GM23248 (cell line): Measurements from ENCODE around the gene ARAP1. TPM values are rescaled to one million over a fixed set of nuclear protein-coding genes. Genes with fewer than 3 reads are reported as not detected.

Source experiments
- DNase-seq: peaks from one replicate; pipeline ENCODE4 v3.0.0-alpha.2; 2015
- H2AFZ ChIP-seq: fragments of 200-600 bp; sonication (generic); 2 replicates; pipeline ENCODE4 v1.6.1; 2016; ENCODE audit warnings: antibody characterized with exemption
- H3F3A ChIP-seq: fragments of 200-600 bp; sonication (generic); 2 replicates; pipeline ENCODE4 v1.6.1; 2016; ENCODE audit warnings: mild to moderate bottlenecking, antibody characterized with exemption, mixed run types; ENCODE audit not compliant: insufficient read depth
- H3K27ac ChIP-seq: fragments of 200-600 bp; sonication (generic); 2 replicates; pipeline ENCODE4 v1.5.1; 2016; ENCODE audit warnings: mild to moderate bottlenecking
- H3K27me3 ChIP-seq: fragments of 200-600 bp; sonication (generic); replicated peaks from 2 replicates; pipeline ENCODE4 v1.6.1; 2016; ENCODE audit warnings: mild to moderate bottlenecking; ENCODE audit not compliant: insufficient read depth
- H3K36me3 ChIP-seq: fragments of 200-600 bp; sonication (generic); 2 replicates; pipeline ENCODE4 v1.6.1; 2016; ENCODE audit warnings: low read depth, mild to moderate bottlenecking
- H3K4me1 ChIP-seq: fragments of 200-600 bp; sonication (generic); 2 replicates; pipeline ENCODE4 v1.6.1; 2016; ENCODE audit warnings: mild to moderate bottlenecking; ENCODE audit not compliant: insufficient read depth
- H3K4me2 ChIP-seq: fragments of 200-600 bp; sonication (generic); one replicate; pipeline ENCODE4 v1.6.1; 2016; ENCODE audit warnings: mild to moderate bottlenecking; ENCODE audit not compliant: unreplicated experiment
- H3K4me3 ChIP-seq: fragments of 200-600 bp; sonication (generic); 2 replicates; pipeline ENCODE4 v1.5.1; 2016; ENCODE audit warnings: mild to moderate bottlenecking
- H3K79me2 ChIP-seq: fragments of 200-600 bp; sonication (generic); 2 replicates; pipeline ENCODE4 v1.6.1; 2016; ENCODE audit warnings: mild to moderate bottlenecking; ENCODE audit not compliant: insufficient read depth
- H3K9ac ChIP-seq: fragments of 200-600 bp; sonication (generic); 2 replicates; pipeline ENCODE4 v1.6.1; 2016; ENCODE audit warnings: mild to moderate bottlenecking
- H3K9me2 ChIP-seq: fragments of 200-600 bp; sonication (generic); 2 replicates; pipeline ENCODE4 v1.6.1; 2016; ENCODE audit warnings: mixed run types, mild to moderate bottlenecking, moderate library complexity; ENCODE audit not compliant: insufficient read depth
- H3K9me3 ChIP-seq: fragments of 200-600 bp; sonication (generic); one replicate; pipeline ENCODE4 v1.6.1; 2017; ENCODE audit warnings: low read depth
- H4K20me1 ChIP-seq: fragments of 200-600 bp; sonication (generic); 2 replicates; pipeline ENCODE4 v1.6.0; 2016; ENCODE audit not compliant: insufficient read depth
- EZH2 ChIP-seq: fragments of 200-600 bp; sonication (generic); IDR thresholded peaks from 2 replicates; pipeline ENCODE4 v1.6.1; 2018; ENCODE audit warnings: antibody characterized with exemption, mild to moderate bottlenecking; ENCODE audit not compliant: insufficient read depth, poor library complexity, severe bottlenecking
- EZH2phosphoT487 ChIP-seq: fragments of 200-600 bp; sonication (generic); IDR thresholded peaks from 2 replicates; pipeline ENCODE4 v1.6.1; 2018; ENCODE audit warnings: antibody characterized with exemption, moderate library complexity, mild to moderate bottlenecking, low read depth; ENCODE audit not compliant: insufficient read depth
- WGBS, 2 experiments: methylation state at CpG; one replicate each; pipeline ENCODE4 v1.1.6; 2015 to 2017; ENCODE audit warnings: low lambda C conversion rate in 2 of 2, low coverage in 1 of 2; ENCODE audit errors: missing lambda C conversion rate in 2 of 2; 5-methylcytosine and 5-hydroxymethylcytosine counted together
- in situ Hi-C: fragments of 300-500 bp; cut with MboI; formaldehyde crosslinking; loops from 2 replicates; pipeline ENCODE4 v1.15.0; 2020
- polyA plus RNA-seq: library from polyadenylated mRNA; unstranded; fragments of >200 nt; fragmentation: Nextera tagmentation; extraction: Ambion mirVana; gene quantifications from 2 replicates; pipeline ENCODE4 v1.2.1, GENCODE V29; 2016
- total RNA-seq: library from RNA; depleted of rRNA; stranded (reverse); fragments of >200 nt; shearing (Covaris generic); gene quantifications from 2 replicates; pipeline ENCODE4 v1.2.3, GENCODE V29; 2014

The ARAP1 gene
- total and polyA plus RNA-seq, 2 experiments from 2014 or later, result 41.5 to 73.9 TPM

DNA sequence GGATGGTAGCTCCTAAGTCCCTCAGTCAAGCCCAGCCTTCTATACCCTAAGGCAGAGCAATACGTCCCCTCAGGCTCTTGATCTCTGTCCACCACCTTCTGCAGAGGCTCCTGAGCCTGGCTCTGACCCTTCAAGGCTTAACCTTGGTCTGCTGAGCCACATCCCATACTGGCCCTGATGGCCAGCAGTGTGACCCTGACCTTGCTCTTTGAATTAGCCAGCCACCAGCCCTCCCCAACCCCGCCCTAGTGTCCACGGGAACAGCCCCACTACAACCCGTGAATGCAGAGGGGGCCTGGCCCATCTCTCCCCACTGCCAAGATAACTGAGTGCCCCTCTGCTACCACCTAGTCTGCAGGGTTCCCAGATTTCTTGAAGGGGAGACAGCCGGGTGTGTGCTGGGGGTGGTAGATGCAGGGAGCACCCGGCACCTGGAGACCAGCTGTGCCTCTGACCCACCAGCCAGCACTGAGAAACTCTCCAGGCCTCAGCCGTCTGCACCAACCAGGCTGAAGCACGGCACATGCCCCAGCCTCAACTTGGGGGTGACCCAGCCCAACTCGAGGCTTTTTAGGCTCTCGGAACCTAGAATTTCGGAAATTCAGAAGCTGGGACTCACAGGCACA, 6.2 kb downstream of the ARAP1 start:
- no peaks in the 10 kb centered on the region for H4K20me1 ChIP-seq
- H2AFZ ChIP-seq, result no peak overlapping the region

DNA sequence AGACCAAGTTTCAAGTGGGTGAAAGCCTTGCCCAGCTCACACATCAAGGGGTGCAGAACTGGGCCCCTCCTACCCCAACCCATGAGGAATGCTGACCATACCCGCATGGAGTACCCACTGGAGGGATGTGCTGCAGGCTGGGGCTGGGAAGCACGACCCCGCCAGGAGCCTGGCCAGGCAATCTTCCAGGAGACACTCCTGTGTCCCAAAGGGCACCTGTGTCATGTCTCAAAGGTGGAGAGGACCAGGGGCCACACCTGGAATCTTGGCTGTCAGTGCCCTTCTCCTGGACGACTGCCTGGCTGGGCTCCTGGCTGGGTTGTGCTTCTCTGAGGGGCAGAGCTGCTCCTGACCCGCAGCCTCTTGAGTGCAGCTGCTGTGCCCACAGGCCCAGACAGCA, 6.7 kb downstream of the ARAP1 start:
- no peaks in the 10 kb centered on the region for H3K36me3 ChIP-seq
- no peaks in the 10 kb centered on the region for H4K20me1 ChIP-seq
- H3K4me3 ChIP-seq, result no peak overlapping the region
- 84 to 87% methylated on average over 5 of the region's 5 CpGs for WGBS, 2 experiments
- TF ChIP-seq EZH2, result no peak
- no peak for TF ChIP-seq EZH2phosphoT487
- H3F3A ChIP-seq, result peaks cover under 1% of the 10 kb centered on the region; the same call in 1 of the 2 replicates
- no peak for DNase-seq
- no peak overlapping the region for H2AFZ ChIP-seq
- peaks cover under 1% of the 10 kb centered on the region; the same call in 1 of the 2 replicates for H3K4me1 ChIP-seq
- H3K9me3 ChIP-seq, result no peaks in the 10 kb centered on the region
- in situ Hi-C loops, result no loop called here
- H3K27ac ChIP-seq, result no peak overlapping the region
- no peak overlapping the region for H3K9ac ChIP-seq
- H3K79me2 ChIP-seq, result peaks cover 18% of the 10 kb centered on the region
- no peak overlapping the region for H3K4me2 ChIP-seq
- no peaks in the 10 kb centered on the region for H3K27me3 ChIP-seq
- H3K9me2 ChIP-seq, result no peaks in the 10 kb centered on the region

More for the DNA sequence above, 6.2 kb downstream of the ARAP1 start:
- TF ChIP-seq EZH2 (no peak), EZH2phosphoT487 (no peak)
- in situ Hi-C loops, result no loop called here
- H3K79me2 ChIP-seq, result peaks cover 21% of the 10 kb centered on the region
- H3K9me3 ChIP-seq, result no peaks in the 10 kb centered on the region
- H3F3A ChIP-seq, result no peaks in the 10 kb centered on the region
- no peaks in the 10 kb centered on the region for H3K4me1 ChIP-seq
- no peak overlapping the region for H3K27ac ChIP-seq
- H3K36me3 ChIP-seq, result no peaks in the 10 kb centered on the region
- no peak overlapping the region for H3K4me2 ChIP-seq
- H3K9ac ChIP-seq, result no peak overlapping the region
- no peaks in the 10 kb centered on the region for H3K27me3 ChIP-seq
- H3K9me2 ChIP-seq, result no peaks in the 10 kb centered on the region
- no peak for DNase-seq
- H3K4me3 ChIP-seq, result no peak overlapping the region
- 71 to 78% methylated on average over 10 to 11 of the region's 11 CpGs for WGBS, 2 experiments

DNA sequence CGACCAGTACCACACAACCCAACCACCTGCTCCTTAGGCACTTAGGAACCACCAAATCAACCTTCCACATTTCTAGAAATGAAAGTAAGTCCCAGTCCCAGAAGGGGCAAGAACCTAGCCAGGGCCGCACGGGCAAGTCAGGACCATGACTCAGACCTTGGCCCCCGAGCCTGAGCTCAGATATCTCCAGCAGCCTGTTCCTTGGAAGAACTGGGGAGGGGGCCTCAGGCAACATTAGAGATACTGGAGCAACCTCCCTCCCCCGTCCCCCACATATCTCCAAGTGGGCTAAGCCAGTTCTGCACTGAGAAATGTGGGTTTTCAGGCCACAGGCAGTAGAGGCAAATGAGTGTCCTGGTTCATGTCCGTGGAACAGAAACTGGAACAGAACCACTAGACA, 7.7 kb downstream of the ARAP1 start:
- H3K36me3 ChIP-seq, result no peaks in the 10 kb centered on the region
- H3K27ac ChIP-seq, result no peak overlapping the region
- H3K27me3 ChIP-seq, result no peaks in the 10 kb centered on the region
- H3K4me2 ChIP-seq, result no peak overlapping the region
- no peaks in the 10 kb centered on the region for H3K9me3 ChIP-seq
- peaks cover 24% of the 10 kb centered on the region for H3K79me2 ChIP-seq
- no peaks in the 10 kb centered on the region for H3K9me2 ChIP-seq
- H3F3A ChIP-seq, result peaks cover 6% of the 10 kb centered on the region; the same call in 1 of the 2 replicates
- TF ChIP-seq EZH2phosphoT487 (no peak), EZH2 (no peak)
- no peaks in the 10 kb centered on the region for H4K20me1 ChIP-seq
- no peak overlapping the region for H3K9ac ChIP-seq
- in situ Hi-C loops, result no loop called here
- no peak overlapping the region for H3K4me3 ChIP-seq
- WGBS, 2 experiments, result 83 to 84% methylated on average over 6 of the region's 6 CpGs
- H2AFZ ChIP-seq, result no peak overlapping the region
- H3K4me1 ChIP-seq, result peaks cover 9% of the 10 kb centered on the region; the same call in 1 of the 2 replicates
- DNase-seq, result no peak

DNA sequence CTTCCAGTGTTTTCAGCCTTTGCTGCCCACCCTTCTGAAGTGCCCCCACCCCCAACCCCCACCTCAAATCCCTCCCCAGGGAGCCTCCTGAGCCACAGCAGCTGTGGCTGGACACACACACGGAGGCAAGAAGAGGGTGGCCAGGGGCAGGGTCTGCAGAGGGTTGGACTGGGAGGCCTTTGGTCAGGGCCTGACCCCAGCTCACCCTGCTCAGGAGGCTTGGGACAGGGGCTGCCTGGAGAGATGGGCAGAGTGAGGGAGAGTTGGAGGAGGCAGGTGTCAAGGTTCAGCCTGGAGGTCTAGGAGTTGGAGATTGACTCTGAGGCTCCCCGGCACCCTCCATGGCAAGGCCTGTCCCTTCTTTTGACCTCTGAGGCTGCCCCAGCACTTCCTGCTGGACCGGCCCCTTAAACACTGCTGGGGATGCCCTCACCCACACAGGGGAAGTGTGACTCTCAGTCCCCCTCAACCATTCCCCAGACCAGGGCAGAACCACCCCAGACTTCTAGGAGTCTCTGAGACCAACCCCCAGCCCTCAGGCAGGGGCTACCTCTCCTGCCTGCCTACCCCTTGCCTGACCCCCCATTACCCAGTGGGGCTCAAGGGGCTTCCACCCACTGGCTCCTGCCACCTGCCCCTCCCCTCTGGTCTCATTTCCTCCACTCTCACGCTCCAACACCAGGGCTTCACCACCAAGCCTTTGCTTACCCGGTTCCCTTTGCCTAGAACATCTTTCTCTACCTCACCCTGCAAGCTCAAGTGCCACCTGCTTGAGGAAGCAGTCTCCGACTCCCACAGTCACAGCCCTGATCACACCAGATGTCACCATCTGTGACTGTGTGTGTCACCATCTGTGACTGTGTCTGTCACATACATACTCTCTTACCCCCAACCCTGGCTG, 8.6 kb downstream of the ARAP1 start:
- H3F3A ChIP-seq, result peaks cover 6% of the 10 kb centered on the region; the same call in 1 of the 2 replicates
- no peak overlapping the region for H3K4me3 ChIP-seq
- H2AFZ ChIP-seq, result no peak overlapping the region
- no peaks in the 10 kb centered on the region for H4K20me1 ChIP-seq
- H3K27me3 ChIP-seq, result no peaks in the 10 kb centered on the region
- no peaks in the 10 kb centered on the region for H3K36me3 ChIP-seq
- 96 to 98% methylated on average over 5 to 6 of the region's 6 CpGs for WGBS, 2 experiments
- TF ChIP-seq EZH2 (no peak), EZH2phosphoT487 (no peak)
- H3K27ac ChIP-seq, result no peak overlapping the region
- H3K9me3 ChIP-seq, result no peaks in the 10 kb centered on the region
- no peak for DNase-seq
- H3K9me2 ChIP-seq, result no peaks in the 10 kb centered on the region
- peaks cover 33% of the 10 kb centered on the region for H3K79me2 ChIP-seq
- in situ Hi-C loops, result no loop called here
- H3K4me2 ChIP-seq, result no peak overlapping the region
- peaks cover 12% of the 10 kb centered on the region for H3K4me1 ChIP-seq
- no peak overlapping the region for H3K9ac ChIP-seq
